Measurements from ENCODE around the gene EPS15. TPM values are rescaled to one million over a fixed set of nuclear protein-coding genes. Genes with fewer than 3 reads are reported as not detected.

Gene EPS15
- total RNA-seq, 3 donors from 2014 or later: 83.6 to 144 (median 127) TPM

DNA sequence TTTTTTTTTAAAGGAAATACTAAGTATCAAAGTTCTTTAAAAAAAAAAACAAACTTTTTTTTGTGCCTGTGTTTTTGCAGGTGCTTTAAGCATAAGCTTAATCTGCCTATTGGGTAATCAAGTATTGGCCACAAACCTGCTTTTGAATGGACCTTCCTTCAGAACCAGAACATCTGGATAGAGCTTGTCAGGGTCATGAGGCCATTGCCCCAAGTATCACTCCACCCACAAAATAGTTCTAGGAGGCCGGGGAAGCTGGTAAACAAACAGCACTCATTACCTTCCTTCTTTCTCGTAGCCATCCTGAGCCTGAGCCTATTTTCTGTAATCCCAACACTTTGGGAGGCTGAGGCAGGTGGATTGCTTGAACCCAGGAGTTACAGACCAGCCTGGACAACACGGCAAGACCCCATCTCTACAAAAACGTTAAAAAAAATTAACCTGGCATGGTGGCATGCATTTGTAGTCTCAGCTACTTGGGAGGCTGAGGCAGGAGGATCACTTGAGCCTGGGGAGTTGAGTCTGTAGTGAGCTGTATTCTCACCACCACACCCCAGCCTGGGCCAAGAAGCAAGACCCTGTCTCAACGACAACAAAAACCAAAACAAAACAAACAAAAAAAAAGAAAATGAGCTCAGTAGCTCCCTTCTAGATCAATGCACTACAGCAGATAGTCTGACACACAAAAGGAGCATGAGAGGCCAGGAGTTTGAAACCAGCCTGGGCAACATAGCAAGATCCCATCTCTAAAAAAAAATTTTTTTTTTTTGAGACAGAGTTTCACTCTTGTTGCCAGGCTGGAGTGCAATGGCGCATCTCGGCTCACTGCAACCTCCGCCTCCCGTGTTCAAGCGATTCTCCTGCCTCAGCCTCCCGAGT lies 34.1 kb upstream of the EPS15 start:
- Histone ChIP-seq H3K9me3 (no peaks in the 10 kb centered on the region), H3K4me3 (no peak overlapping the region), H3K36me3 (no peaks in the 10 kb centered on the region), H3K27me3 (no peaks in the 10 kb centered on the region), H3K27ac (no peak overlapping the region), H3K4me1 (no peaks in the 10 kb centered on the region)
- no peak for DNase-seq (ENCODE audit: low spot score in 2 of 2)
- TF ChIP-seq POLR2A (IDR thresholded peaks at IDR 0.05) (no peak), POLR2AphosphoS5 (IDR thresholded peaks at IDR 0.05) (no peak)
- TF ChIP-seq, protein P1, sequence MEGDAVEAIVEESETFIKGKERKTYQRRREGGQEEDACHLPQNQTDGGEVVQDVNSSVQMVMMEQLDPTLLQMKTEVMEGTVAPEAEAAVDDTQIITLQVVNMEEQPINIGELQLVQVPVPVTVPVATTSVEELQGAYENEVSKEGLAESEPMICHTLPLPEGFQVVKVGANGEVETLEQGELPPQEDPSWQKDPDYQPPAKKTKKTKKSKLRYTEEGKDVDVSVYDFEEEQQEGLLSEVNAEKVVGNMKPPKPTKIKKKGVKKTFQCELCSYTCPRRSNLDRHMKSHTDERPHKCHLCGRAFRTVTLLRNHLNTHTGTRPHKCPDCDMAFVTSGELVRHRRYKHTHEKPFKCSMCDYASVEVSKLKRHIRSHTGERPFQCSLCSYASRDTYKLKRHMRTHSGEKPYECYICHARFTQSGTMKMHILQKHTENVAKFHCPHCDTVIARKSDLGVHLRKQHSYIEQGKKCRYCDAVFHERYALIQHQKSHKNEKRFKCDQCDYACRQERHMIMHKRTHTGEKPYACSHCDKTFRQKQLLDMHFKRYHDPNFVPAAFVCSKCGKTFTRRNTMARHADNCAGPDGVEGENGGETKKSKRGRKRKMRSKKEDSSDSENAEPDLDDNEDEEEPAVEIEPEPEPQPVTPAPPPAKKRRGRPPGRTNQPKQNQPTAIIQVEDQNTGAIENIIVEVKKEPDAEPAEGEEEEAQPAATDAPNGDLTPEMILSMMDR (IDR thresholded peaks at IDR 0.05): no peak
- intact Hi-C loops (cut with DNase I; ENCODE audit: low total_unique reads): no loop called here

DNA sequence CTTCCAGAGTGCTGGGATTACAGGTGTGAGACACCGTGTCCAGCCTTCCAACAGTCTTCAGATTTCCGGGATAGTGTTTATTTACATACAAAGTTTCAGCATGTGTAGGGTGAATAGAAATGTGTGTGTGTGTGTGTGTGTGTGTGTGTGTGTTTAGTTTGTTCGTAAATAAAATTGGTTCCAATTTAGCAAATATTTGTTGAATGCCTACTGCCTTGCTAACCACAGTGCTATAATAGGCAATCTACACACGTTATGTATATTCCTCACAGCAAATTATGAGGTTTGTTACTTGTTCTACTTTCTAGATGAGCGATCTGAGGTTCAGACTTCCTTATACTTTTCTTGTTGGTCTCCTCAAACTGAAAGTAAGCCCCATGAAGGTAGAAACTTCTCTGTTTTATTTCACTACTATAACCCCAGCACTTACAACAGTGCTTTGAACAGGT lies 32.8 kb upstream of the EPS15 start:
- intact Hi-C loops (cut with DNase I; ENCODE audit: low total_unique reads): no loop called here
- Histone ChIP-seq H3K9me3 (no peaks in the 10 kb centered on the region), H3K27me3 (no peaks in the 10 kb centered on the region), H3K4me1 (no peaks in the 10 kb centered on the region), H3K4me3 (no peak overlapping the region), H3K36me3 (no peaks in the 10 kb centered on the region), H3K27ac (no peak overlapping the region)
- DNase-seq (ENCODE audit: low spot score in 2 of 2): no peak
- TF ChIP-seq POLR2A (IDR thresholded peaks at IDR 0.05) (no peak), POLR2AphosphoS5 (IDR thresholded peaks at IDR 0.05) (no peak)
- TF ChIP-seq, protein P1 (IDR thresholded peaks at IDR 0.05): no peak

DNA sequence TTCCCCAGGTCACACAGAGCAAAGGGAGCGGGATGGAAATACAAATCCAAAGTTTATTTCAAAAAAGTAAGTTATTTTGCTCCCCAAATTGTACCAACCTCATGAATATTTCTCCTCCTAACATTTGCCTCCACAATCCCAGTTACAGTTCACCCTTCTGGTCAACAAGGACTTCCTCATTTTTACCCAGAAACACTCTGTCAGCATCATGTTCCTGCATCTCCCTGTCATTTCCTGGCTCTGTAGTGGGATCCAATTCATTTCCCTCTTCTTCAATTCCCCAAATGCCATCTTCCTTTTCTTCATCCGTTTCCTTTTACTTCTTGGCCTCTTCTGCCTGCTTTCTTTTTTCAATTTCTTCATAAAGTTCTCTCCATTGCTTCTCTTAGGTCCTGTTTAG lies 32.0 kb upstream of the EPS15 start:
- Histone ChIP-seq H3K4me1 (no peaks in the 10 kb centered on the region), H3K4me3 (no peak overlapping the region), H3K36me3 (no peaks in the 10 kb centered on the region), H3K27ac (no peak overlapping the region), H3K9me3 (no peaks in the 10 kb centered on the region), H3K27me3 (no peaks in the 10 kb centered on the region)
- no peak for DNase-seq (ENCODE audit: low spot score in 2 of 2)
- intact Hi-C loops (cut with DNase I; ENCODE audit: low total_unique reads): no loop called here
- TF ChIP-seq, protein P1 (IDR thresholded peaks at IDR 0.05): no peak
- TF ChIP-seq POLR2AphosphoS5 (IDR thresholded peaks at IDR 0.05): no peak
- TF ChIP-seq POLR2A (IDR thresholded peaks at IDR 0.05): no peak

DNA sequence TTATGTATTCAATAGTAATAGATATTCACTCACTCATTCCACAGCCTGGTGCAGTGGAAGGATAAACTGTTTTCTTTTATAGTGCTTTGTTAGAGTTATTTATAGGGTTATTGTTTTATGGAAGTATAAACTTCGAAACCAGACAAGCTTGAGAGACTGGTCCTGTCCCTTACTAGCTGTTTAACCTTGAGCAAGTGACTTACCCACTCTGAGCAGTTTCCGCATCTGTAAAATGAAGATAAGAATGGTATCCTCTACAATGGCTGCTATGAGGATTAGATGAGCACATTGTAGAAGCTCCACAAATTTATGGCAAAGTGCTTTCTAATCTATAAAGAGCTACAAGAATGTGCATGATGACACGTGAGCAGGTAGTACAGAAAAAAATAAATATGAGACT lies 30.8 kb upstream of the EPS15 start:
- Histone ChIP-seq H3K9me3 (no peaks in the 10 kb centered on the region), H3K27ac (no peak overlapping the region), H3K36me3 (no peaks in the 10 kb centered on the region), H3K4me1 (no peaks in the 10 kb centered on the region), H3K4me3 (no peak overlapping the region), H3K27me3 (no peaks in the 10 kb centered on the region)
- DNase-seq (ENCODE audit: low spot score in 2 of 2): no peak
- intact Hi-C loops (cut with DNase I; ENCODE audit: low total_unique reads): no loop called here
- TF ChIP-seq POLR2AphosphoS5 (IDR thresholded peaks at IDR 0.05) (no peak), POLR2A (IDR thresholded peaks at IDR 0.05) (no peak)
- TF ChIP-seq, protein P1 (IDR thresholded peaks at IDR 0.05): no peak

DNA sequence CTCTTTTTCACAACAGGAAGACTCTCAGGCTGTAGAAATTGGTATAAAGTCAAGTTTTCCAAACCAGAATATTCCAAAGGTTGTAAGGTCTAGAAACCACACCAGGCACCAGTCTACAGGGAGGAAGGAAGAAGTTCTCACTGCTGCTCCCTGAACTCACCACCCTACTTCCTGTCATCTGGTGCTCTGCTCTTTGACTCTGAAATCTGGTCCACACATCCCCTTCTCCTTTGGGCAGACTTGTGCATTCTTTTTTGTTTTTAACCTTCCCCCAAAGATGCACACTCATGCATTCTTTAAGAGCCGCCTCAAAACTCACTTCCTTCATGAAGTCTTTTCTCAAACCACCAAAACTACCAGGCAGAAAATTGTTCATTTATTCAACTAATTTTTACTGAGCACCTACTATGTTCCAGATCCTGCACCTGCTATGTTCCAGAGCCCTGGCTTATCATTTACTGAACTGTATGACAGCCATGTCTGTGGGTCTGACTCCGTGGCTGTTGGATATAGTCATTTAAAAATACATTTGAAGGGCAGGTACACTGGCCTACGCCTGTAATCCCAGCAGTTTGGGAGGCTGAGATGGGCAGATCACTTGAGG lies 30.1 kb upstream of the EPS15 start:
- no peak for DNase-seq (ENCODE audit: low spot score in 2 of 2)
- Histone ChIP-seq H3K4me3 (no peak overlapping the region), H3K4me1 (no peaks in the 10 kb centered on the region), H3K36me3 (no peaks in the 10 kb centered on the region), H3K27me3 (no peaks in the 10 kb centered on the region), H3K27ac (no peak overlapping the region), H3K9me3 (no peaks in the 10 kb centered on the region)
- intact Hi-C loops (cut with DNase I; ENCODE audit: low total_unique reads): no loop called here
- TF ChIP-seq POLR2AphosphoS5 (IDR thresholded peaks at IDR 0.05) (no peak), POLR2A (IDR thresholded peaks at IDR 0.05) (no peak)
- TF ChIP-seq, protein P1 (IDR thresholded peaks at IDR 0.05): no peak
